Measurements from ENCODE around the gene MXD3.

MXD3 gene

DNA sequence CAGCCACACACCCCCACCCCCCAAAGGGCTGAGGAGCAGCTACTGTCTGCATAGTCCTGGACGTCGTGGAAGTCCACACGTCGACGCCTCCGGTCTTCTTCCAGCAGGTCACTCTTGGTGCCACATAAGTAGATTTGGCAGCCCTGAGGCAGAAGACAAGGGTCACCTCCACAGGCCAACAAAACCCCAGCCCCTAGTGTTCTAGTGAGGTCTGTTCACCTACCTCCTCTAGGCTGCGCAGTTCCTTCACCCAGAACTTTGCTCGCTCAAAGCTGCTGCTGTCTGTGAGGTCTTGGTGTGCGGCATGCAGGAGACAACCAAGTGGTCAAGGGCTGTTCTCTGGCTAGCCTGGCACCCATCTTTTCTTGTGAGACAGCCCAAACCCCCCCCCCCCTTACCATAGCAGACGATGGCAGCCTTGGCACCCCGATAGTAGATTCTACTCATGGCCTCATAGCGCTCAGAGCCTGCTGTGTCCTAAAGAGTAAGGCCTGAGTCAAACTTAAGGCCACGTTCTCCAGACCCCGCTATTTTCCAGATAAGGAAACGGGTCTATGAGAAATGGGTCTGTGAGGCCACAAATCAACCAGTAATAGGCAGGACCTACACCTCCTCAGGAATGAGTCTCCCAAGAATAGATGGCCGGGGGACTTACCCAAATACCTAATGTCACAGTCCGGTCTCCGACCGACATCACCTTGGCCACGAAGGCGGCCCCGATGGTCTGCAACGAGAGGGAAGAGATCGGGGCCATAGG, 9.2 kb downstream of the MXD3 start:
- DNase-seq, result peak; percentile 37

- DNase-seq, result no peak
Measured at GRCh38 chr5:177301503-177302165, 10.1 kb downstream of the MXD3 start.

DNA sequence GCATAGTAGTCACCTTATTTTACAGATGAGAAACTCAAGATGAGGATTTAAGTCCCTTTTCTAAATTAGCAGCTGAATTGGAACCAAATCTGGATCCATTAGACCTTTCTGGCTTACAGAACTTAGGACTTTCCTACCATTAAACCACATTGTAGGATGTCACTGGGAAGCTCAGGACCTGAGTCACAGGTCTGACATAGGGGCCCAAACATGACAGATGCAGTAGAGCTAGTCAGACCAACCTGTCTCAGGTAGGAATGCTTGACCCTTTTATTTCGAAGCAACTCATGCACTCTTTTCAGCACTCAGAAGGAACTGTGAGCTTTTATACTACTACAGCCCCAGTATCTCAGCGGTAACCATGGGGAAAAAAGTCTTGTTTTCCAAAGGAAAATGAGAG, 10.7 kb downstream of the MXD3 start:
- DNase-seq, result no peak

DNA sequence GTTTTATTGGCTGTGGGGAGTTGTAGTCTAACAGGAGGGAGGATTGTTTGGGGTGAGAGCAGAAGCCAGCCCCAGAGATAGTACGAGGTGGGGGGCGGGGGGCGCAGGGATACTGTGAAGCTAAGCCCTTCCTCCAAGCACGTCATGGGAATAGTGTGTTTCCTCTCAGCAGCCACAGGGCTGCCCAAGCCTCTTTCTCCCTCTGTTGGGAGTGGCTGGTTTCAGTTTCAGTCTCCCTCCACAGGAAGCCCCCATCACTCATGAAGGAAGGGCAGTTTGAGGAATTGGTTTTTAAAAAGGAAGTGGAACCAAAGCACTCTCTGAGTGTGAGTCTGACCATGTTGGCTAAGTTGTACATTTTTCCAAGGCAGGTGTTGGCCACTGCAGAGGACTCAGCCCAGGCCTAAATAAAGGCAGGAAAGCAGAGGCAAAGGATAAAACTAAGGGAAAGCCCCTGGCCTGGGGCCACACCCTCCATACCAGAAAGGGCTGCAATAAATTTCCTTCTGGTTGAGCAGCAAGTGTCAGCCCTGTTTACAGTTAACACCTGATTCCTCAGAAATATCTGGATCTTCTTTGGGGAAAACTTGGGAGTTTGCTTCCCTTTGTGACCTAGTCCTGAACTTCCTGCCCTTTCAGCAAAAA, 11.3 kb downstream of the MXD3 start:
- no peak for DNase-seq

- no peak for DNase-seq
Measured at GRCh38 chr5:177299697-177300096, 12.0 kb downstream of the MXD3 start.

DNA sequence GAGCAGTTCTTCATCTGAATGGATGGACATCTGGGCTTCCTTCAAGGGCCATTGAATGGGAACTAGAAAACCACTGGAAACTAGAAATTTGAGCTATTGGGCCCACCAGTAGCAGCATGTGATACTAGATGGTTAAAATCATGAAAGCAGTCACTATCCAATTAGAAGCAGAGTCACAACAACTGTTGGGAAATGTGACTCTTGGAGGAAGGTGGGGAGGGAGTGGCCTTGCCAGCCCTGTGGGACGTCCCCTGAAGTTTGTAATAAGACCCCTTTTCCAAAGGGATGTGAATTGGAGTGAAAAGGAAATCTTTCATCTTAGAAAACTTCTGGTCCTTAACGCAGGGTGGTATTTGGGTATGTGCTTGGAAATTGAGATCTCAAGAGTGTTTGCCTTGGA, 13.8 kb downstream of the MXD3 start:
- DNase-seq, result no peak

DNA sequence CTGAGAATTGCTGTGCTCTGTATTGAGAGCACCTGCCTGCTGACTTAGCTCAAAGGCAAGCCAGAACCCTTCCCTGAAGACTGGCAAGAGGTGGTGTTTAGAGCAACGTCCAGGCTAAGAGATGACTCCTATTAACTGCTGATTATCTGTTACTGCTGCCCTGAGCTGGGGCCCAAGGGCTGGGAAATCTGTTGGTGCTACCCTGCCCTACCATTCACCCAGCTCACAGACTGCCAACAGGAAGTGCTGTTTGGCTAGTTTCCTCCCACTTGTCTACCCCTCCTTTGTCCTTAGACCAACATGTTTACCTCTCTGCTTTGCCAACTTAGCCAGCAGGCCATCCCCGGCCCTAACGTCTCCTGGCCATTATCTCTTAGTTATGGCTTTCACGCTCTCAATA, 15.1 kb downstream of the MXD3 start:
- DNase-seq, result no peak

DNA sequence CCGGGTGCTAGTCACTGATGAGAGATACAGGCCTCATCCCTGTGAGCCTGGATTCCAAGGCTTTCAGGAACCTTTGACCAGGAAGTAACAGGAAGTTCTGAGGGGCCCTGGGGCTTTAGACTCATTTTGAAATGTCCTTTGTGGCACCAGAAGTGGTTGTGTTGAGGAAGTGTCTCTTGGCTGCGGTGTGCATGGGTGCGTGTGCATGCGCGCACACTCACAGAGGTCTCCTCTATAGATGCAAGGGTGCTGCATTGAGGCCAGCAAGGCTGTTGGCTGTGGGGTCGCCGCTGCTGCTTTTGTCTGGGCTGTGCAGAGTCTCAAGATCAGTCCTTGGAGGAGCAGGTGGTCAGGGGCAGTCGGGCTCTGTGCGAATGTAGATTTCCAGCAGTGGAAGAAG, 15.8 kb downstream of the MXD3 start:
- no peak for DNase-seq

DNA sequence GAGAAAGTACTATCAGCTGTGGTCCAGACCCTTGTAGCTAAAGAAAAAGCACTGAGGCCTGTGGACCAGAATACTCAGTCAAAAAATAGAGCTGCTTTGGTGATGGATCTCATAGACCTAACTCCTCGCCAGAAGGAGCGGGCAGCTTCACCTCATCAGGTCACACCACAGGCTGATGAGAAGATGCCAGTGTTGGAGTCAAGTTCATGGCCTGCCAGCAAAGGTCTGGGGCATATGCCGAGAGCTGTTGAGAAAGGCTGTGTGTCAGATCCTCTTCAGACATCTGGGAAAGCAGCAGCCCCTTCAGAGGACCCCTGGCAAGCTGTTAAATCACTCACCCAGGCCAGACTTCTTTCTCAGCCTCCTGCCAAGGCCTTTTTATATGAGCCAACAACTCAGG, 17.1 kb downstream of the MXD3 start:
- DNase-seq, result no peak

- DNase-seq, result no peak
Measured at GRCh38 chr5:177293819-177294581, 17.7 kb downstream of the MXD3 start.

- DNase-seq, result no peak
Measured at GRCh38 chr5:177291735-177292134, 20.0 kb downstream of the MXD3 start.

GRCh38 chr5:177290816-177291596, 20.7 kb downstream of the MXD3 start:
- no peak for DNase-seq

DNA sequence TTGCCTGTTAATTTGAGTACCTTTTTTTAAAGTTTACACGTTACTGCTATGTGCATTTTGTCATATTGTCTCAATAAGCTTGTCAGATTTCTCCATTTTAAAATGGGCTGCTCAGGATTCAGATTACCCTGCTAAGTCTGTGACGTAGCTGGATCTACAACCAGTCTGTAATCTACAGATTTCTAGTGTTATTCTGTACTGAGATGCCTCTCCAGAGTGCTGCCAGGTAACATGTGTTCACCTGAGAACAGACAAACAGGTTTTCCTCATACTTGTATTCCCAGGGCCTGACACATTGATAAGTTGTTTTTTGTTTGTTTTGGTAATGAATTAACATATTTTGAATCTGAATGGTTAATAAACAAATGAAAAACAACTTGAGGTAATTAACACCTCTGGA, 23.5 kb downstream of the MXD3 start:
- DNase-seq, result no peak

- DNase-seq, result no peak
Measured at GRCh38 chr5:177276886-177277285, 34.8 kb downstream of the MXD3 start.

DNA sequence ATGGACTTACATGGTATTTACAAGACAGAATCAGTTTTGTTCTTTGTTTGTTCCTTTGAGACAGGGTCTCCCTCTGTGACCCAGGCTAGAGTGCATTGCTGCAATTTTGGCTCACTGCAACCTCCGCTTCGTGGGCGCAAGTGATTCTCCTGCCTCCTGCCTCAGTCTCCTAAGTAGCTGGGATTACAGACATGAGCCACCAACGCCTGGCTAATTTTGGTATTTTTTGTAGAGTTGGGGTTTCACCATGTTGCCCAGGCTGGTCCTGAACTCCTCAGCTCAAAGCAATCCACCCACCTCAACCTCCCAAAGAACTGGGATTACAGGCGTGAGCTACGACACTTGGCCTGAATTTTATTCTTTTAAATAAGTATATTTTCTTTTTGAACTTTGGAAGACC, 35.8 kb downstream of the MXD3 start:
- no peak for DNase-seq

DNA sequence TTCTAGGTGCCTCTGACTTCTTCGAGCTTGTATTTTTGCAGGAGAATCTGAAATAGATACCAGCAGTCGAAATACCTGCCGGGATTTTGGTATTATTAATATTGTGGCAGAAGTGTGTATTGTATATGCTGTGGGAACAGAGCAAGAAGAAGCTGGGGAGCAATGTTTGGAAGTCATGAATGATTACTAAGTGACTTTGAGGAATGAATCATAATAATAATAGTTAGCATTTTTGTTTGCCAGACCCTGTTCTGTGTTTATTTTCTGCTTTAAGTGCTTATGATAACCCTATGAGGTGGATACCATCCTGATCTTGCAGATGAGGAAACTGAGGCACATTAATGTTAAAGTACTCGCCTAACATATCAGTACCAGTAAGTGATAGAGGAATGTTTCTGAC, 40.6 kb downstream of the MXD3 start:
- no peak for DNase-seq

DNA sequence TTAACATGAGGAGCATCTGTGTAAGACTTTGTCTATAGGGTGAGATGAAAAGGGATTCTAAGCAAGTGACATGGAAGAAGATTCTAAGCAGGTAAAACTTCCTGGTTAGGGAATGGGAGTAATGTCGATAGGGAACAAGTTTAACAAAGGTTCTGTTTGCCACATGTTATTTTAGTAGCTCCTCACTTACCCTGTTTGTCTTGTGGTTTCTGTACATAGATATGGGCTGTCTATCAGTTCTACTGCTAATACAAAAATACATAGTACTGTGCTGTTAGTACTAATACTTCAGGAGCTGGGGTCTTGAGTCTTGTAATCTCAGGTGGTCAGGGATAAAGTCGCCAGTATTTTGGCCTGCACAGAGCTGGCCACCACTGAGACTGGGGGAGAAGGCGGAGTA, 41.0 kb downstream of the MXD3 start:
- no peak for DNase-seq

- DNase-seq, result no peak
Measured at GRCh38 chr5:177269976-177270375, 41.7 kb downstream of the MXD3 start.

- DNase-seq, result no peak
Measured at GRCh38 chr5:177269232-177269895, 42.3 kb downstream of the MXD3 start.

- DNase-seq, result no peak
Measured at GRCh38 chr5:177265395-177265794, 46.3 kb downstream of the MXD3 start.

- DNase-seq, result no peak
Measured at GRCh38 chr5:177264178-177264577, 47.5 kb downstream of the MXD3 start.

DNA sequence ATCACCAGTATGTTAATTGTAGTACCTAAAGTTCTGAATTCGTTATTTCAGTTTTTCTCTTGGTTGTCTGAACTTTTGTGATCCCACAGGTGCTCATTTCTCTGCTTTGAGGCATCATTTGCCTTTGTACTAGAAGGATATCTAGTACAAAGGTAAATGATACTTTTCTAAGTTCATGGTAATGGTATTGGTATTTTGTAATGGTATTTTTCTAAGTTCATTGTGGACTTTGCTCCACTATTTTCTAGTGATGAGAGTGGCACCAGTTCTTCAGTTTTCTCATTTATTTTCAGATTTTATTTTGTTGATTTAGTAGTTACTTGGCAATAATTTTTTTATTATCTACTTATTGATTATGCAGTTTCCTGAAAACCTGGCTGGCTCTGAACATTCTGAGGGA, 50.2 kb downstream of the MXD3 start:
- DNase-seq, result no peak
